IPS-18c (cell line): ENCODE results near the gene ADNP.
"Not testable (repeated sequence)": the region's sequence is repeated elsewhere in the genome, so short reads cannot be mapped to it uniquely, and the experiment has no call there.

Source experiments
- H3K4me3 ChIP-seq: 2 replicates; pipeline ENCODE4 v1.7.0; 2013; ENCODE audit warnings: low read depth, mild to moderate bottlenecking, low read length, moderate library complexity; ENCODE audit not compliant: insufficient read depth
- H3K9me3 ChIP-seq: one replicate; pipeline ENCODE4 v1.6.1; 2013; ENCODE audit warnings: mild to moderate bottlenecking, low read length, moderate library complexity; ENCODE audit not compliant: control insufficient read depth, insufficient read depth

Gene ADNP

DNA sequence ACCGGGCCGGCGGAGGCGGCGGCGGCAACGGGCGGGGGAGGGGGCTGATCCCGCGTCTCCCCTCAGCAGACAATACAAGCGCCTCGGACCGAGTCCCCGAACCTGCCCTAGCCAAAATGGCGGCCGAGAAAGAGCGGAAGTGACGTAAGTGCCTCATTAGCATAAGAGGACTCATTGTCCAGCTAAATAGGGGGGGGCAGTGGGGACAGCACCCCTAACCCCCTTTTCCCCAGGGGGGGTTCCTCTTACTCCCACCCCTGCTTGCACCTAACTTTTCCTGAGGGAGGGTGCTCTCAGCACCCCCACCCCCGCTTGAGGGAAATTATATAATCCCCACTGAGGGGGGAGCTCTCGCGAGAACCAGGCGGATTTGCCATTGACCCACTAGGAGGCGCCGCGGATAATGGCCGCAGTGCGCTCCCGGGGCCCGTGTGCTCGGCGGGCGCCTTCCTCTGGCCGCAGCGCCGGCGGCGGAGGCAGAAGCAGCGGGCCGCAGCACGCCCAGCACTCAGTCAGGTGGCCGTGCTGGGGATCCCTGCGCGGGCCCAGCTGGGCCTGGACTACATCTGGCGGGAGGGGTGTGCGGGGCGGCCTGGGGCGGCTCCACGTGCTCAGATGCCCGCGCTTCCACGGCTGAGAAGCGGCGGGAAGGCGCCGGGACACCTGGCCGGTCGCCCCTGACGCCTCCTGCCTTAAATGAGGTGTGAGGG lies at the start of gene ADNP:
Gene ADNP (minus strand): TSS at position 132 of the 710 bp plus-strand sequence. CDS start 27,441 bp downstream, outside the sequence.
- H3K4me3 ChIP-seq = peak within 1 kb of the TSS; percentile 68
- H3K9me3 ChIP-seq = no peaks in the 10 kb centered on the region

DNA sequence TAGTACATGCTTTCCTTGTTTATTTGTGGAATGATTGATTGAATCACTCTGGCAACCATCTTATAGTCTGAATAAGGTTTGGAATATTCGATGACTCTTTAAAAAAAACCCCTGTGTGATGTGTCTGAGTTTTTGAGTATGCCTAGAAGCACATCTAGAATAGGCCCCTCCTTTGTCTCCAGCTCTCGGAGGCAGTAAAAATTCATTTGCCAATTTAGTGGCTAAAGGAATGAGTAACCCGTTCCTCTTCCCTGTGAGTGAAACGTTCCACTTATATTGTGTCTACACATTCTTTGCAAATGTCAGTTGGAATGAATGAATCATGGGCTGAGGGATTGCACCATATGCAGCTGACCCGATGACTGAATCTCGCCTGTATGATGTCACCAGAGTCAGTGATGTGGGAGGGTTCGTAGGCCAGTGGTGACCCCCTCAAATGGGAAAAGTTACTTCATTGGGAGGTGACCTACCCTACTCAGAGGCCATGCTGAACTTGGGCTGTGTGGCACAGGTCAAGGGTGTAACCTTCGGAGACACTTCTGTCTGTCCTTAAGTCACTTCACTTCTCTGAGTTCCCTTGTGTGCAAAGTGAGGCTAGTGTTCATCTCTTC lies 48.9 kb upstream of the ADNP start:
- Histone ChIP-seq H3K9me3 (no peaks in the 10 kb centered on the region), H3K4me3 (no peak overlapping the region)

DNA sequence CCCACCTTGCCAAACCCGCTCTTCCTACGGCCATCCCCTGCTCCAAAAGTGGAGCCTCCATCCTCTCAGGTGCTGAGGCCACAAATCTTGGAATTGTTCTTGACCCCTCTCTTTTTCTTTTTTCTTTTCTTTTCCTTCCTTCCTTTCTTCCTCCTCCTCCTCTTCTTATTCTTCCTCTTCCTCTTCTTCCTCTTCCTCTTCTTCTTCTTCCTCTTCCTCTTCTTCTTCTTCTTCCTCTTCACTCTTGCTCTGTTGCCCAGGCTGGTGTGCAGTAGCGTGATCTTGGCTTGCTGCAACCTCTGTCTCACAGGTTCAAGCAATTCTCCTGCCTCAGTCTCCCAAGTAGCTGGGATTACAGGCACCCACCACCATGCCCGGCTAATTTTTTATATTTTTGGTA lies 47.3 kb upstream of the ADNP start:
- H3K9me3 ChIP-seq = not testable (repeated sequence)

DNA sequence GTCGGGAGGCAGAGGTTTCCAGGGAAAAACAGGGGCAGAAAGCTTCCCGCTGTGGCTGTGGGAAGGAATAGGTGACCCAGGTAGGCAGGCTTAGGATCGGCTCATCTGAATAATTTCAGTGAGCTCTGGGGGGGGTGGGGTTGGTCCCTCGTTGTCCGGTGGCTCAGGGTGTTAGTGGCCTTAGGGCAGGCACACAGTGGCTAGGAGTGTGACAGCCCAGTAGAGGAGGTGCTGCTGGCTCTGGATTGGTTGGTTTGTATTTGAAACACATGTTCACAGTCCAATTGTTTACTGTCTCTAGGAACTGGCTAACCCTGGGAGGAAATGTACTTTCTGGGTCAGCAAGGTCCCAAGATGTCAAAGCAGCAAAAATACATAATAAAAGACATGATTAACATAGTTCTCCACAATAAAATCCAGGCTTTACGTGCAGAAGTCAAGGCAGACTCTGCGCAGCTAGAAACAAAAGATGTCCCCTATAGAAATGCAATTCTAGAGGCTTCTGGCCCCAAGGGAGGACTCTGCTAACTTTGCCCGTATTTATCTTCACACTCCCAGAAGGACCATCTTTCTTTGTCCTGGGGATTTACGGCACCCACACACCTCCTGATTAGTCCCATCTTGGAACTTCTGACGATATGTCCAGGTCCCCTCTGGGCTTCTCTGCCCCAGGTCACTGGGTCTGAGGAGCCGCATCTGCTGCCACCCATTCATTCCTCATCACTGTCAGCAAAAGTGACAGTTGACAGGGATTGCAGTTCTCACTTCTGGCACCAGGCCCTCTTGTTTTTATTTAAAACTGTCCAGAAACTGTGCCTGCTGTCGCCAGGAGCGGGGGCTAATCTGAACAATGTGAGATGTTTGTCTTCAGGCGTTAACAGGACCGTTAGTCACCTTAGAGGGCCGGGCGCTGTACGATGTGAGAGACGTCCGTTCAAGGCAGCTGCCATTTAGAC lies 46.1 kb upstream of the ADNP start:
- H3K4me3 ChIP-seq = no peak overlapping the region
- no peaks in the 10 kb centered on the region for H3K9me3 ChIP-seq

More for the DNA sequence above, 47.3 kb upstream of the ADNP start:
- not testable (repeated sequence) for H3K4me3 ChIP-seq

DNA sequence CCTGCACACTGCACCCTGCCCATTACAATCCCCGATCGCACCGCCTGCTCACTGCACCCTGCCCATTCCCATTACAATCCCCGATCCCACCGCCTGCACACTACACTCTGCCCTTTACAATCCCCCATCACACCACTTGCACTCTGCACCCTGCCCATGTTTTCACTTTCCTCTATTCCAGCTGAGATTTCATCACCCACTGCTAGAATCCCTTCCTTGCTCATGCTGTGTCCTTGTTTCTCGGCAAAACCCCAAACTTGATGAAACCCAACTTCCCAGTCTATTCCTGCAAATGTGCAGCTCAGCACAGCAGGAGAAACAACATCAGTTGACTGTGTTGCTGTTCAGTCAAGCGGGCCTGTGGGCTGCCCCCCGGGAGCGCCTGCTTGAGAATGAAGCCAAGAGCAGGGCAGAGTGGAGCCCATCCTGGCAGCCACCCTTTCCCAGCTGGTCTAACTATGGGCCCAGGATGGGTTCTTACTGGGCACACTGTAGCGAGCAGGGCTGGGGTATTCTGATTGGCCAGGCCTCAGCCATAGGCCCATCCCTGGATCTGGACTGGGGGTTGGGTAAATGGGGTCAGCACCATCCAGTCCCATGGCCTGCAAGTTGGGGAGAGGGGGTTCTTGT lies 44.6 kb upstream of the ADNP start:
- no peak overlapping the region for H3K4me3 ChIP-seq

DNA sequence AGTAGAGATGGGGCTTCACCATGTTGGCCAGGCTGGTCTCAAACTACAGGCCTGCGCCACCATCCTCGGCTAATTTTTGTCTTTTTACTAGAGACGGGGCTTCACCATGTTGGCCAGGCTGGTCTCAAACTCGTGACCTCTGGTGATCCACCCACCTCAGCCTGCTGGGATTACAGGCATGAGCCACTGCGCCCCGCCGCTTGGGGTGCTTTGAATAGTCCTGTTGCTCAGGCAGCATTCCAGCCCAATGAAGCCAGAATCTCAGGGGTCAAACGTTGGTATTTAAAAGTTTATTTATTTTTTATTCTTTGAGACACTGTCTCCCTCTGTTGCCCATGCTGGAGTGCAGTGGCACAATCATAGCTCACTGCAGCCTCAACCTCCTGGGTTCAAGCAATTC lies 38.7 kb upstream of the ADNP start:
- peaks cover 3% of the 10 kb centered on the region for H3K9me3 ChIP-seq
- H3K4me3 ChIP-seq = no peak overlapping the region

More for the DNA sequence above, 44.6 kb upstream of the ADNP start:
- no peaks in the 10 kb centered on the region for H3K9me3 ChIP-seq

DNA sequence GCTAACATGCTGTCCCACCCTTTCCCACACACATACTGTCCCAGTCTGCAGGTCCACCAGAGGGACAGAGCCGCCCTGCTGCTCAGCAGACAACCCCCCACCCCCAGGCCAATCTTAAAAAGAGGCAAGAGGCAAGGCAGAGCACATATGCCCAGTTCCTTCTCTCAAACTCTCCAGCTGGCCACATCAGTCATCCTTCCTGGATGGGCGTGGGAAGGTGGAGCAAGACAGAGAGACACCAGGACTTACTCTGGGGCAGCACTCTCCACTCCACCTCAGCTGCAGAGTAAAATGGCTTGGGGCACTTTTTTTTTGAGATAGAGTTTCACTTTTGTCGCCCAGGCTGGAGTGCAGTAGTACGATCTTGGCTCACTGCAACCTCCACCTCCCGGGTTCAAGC lies 38.2 kb upstream of the ADNP start:
- no peak overlapping the region for H3K4me3 ChIP-seq

DNA sequence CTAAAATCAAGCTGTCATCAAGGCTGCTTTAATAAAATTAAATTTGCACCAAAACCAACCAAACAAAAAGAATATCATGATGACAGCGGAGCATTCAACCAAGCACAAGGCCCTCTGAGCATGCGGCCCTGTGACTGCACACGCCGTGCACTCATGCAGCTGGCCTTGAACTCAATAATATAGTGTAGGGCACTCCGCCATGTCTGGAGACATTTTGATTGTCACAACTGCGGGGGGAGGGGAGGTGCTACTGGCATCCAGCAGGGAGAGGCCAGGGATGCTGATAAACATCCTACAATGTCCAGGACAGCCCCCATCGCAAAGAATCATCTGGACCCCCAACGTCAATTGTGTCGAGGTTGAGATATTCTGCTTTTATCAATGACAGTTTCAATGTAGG lies 37.1 kb upstream of the ADNP start:
- Histone ChIP-seq H3K4me3 (no peak overlapping the region), H3K9me3 (peaks cover 3% of the 10 kb centered on the region)

More for the DNA sequence above, 38.2 kb upstream of the ADNP start:
- H3K9me3 ChIP-seq = peaks cover 3% of the 10 kb centered on the region

DNA sequence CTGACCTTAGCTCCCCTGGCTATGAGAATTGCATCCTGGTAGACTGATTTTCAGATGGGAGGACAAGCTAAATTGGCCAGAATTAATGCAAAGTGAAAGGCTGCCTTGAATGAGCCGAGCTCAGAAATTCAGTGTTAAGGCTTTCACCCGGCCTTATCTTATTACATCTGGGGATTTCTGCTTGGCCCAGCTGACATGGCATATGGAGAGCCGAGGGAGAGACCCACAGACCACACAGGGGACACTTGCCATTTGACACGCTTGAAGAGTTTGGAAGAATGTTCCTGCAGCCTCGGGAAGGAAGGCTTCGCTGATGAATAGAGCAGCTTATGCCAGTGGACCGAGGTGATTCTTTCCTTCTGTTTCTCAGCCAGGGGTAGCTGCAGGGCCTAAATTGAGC lies 36.3 kb upstream of the ADNP start:
- Histone ChIP-seq H3K4me3 (no peak overlapping the region), H3K9me3 (peaks cover 3% of the 10 kb centered on the region)

DNA sequence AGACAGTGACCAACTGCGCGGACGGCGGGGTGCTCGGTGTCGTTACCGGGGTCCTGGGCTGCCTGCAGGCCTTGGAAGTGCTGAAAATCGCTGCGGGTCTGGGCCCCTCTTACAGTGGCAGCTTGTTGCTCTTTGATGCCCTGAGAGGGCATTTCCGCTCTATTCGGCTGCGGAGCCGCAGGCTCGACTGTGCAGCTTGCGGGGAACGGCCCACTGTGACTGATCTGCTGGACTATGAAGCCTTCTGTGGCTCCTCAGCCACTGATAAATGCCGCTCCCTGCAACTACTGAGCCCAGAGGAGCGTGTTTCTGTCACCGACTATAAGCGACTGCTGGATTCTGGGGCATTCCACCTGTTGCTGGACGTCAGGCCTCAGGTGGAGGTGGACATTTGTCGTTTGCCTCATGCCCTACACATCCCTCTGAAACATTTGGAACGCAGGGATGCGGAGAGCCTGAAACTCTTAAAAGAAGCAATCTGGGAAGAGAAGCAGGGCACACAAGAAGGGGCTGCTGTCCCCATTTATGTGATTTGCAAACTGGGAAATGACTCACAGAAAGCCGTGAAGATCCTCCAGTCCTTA lies 28.4 kb upstream of the ADNP start:
- H3K9me3 ChIP-seq = no peaks in the 10 kb centered on the region
- peak overlapping the region; percentile 65 for H3K4me3 ChIP-seq

DNA sequence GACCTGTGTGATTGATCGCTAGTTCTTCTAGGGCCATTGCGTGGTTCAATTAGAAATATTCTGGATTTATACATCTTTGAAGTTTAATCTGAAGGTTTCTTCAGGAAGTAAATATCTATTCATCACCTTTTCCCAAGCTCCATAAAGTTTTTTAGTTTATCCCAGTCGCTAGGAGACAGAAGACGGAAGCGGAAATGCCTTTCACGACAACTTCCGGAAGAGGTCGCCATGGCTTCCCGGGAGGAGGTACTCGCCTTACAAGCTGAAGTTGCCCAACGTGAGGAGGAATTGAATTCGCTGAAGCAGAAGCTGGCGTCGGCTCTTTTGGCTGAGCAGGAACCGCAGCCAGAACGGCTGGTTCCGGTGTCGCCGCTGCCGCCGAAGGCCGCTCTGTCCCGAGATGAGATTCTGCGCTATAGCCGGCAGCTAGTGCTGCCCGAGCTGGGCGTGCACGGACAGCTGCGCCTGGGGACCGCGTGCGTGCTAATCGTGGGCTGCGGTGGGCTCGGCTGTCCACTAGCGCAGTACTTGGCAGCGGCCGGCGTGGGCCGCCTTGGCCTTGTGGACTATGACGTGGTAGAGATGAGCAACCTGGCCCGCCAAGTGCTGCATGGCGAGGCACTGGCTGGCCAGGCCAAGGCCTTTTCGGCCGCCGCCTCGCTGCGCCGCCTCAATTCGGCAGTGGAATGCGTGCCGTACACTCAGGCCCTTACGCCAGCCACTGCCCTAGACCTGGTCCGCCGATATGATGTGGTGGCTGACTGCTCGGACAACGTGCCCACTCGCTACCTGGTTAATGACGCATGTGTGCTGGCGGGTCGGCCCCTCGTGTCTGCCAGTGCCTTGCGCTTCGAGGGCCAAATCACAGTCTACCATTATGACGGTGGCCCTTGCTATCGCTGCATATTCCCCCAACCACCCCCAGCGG lies 27.6 kb upstream of the ADNP start, which contains the start of gene MOCS3:
Gene MOCS3 (plus strand): TSS at position 204 of the 928 bp plus-strand sequence. CDS start 25 bp downstream, at position 229.
- Histone ChIP-seq H3K4me3 (peak within 1 kb of the TSS; percentile 65), H3K9me3 (no peaks in the 10 kb centered on the region)

DNA sequence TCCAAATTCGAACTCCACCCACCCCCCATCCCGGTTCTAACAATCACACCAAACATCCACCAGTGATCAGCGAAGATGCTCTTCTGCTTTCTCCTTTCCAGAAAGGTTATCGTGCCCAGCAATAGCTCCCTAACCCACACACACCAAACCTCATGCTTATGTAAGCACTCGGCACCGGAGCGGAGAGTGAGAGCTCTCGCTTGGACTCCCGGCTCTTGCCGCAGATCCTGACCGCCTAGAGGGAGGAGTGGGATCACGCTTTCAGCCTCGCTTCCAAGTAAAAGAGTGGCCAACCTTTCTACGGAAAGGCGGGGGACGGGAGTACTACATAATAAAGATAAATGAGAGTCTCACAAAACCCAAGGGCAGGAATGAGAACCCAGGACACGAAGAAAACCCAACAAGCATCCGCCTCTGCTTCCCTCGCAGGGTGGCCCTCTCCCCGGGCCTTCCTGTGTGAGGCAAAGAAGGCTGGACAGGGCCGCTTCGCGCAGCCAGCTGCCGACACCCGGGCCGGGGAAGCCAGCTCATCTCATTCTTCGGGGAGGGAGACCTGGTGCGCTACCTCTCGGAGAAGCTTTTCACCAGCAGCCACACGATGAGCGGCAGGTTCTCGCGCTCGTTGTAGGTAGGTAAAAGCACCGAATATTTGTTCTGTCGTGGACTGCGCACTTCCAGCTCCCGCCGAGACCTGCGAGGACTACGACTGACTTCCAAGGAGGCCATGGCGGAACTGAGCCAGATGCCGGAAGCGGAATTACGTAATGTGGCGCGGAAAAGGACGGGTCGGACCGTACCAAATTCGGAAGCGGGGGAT lies 26.8 kb upstream of the ADNP start, which contains the start of gene DPM1:
Gene DPM1 (minus strand): TSS at position 735 of the 817 bp plus-strand sequence. CDS start 9 bp downstream, at position 726.
- H3K4me3 ChIP-seq = peak within 1 kb of the TSS; percentile 65

DNA sequence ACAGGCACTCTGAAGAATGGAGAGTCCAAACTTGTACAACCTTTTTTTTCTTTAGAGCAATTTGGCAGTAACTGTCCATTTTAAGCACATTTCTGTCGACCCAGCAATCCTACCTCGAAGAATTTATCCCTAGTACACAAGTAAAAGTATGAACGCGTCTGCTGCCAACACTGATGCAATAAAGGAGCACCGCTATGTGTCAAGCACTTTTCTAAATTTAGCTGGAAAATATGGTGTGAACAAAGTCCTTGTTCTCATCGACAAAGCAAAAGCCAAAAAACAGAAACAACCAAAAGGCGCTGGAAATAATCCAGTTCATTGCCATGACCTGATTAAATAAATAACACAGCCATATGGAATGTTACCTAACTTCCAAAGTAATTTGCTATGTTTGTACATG lies 26.0 kb upstream of the ADNP start:
- peak overlapping the region; percentile 65 for H3K4me3 ChIP-seq
- no peaks in the 10 kb centered on the region for H3K9me3 ChIP-seq

More for the DNA sequence above, 26.8 kb upstream of the ADNP start, which contains the start of gene DPM1:
- no peaks in the 10 kb centered on the region for H3K9me3 ChIP-seq

DNA sequence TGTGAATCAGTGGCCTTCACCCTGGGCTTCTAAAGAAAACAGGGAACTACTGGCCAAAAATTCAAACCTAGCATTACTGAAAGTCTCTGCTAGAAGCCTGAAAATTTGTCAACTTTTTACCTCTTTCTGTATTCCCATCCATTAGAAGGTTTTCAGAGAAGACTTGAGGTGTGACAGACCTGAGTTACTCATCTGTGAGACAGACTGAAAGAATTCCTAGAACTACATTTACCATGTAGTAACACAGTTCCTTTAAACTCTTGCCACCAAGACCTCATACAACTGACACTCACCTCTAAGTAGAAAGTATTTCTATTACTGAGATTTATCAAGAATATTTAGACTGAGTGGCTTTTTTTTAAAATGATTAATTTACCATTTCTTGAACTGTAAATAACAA lies 22.6 kb upstream of the ADNP start:
- Histone ChIP-seq H3K4me3 (no peak overlapping the region), H3K9me3 (no peaks in the 10 kb centered on the region)

DNA sequence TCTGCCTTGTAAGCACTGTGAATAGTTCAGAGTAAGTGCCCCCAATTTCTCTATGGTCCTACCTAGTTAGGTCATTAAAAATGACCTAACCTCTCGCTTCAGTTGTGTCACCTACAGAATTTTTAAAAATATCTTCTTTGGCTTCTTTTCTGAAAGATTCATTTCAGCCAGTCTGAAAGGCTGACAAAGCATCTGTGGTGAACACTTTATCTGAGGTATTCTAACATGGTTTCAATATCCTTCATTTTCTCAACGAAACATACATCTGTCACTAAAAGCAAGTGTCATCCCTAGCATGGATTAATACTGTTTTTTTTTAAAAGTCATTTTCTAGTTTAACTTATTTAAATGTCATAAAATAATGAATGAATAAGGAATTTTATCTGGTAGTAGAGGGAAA lies 22.0 kb upstream of the ADNP start:
- no peak overlapping the region for H3K4me3 ChIP-seq
- no peaks in the 10 kb centered on the region for H3K9me3 ChIP-seq
